GM10248 (cell line): Measurements from ENCODE around the gene WSB1.

Experiments used
- CTCF ChIA-PET: fragments of 300-600 bp; sonication (Branson Sonifier 250); formaldehyde crosslinking; extraction: SDS; loops from one replicate; lab custom pipeline; 2021; ENCODE audit warnings: antibody characterized with exemption; lab: Yijun Ruan, JAX
- POLR2A ChIA-PET: fragments of 350-650 bp; sonication (Branson Sonifier 250); formaldehyde crosslinking; extraction: SDS; loops from one replicate; lab custom pipeline; 2020; ENCODE audit warnings: antibody characterized with exemption; lab: Yijun Ruan, JAX
- DNase-seq: peaks from one replicate; pipeline ENCODE4 v3.0.0; 2012; ENCODE audit errors: extremely low spot score
- CTCF ChIP-seq: IDR thresholded peaks from 2 replicates; pipeline ENCODE4 v1.5.1; 2012; ENCODE audit warnings: mild to moderate bottlenecking, low read depth; ENCODE audit errors: extremely low read depth, missing control alignments, control extremely low read depth

The WSB1 gene

GRCh38 chr17:27288183-27288582 is 5.7 kb upstream of the WSB1 start:
- POLR2A ChIA-PET = no interaction called here

GRCh38 chr17:27289856-27290255 is 4.1 kb upstream of the WSB1 start:
- DNase-seq = no peak
- POLR2A ChIA-PET = no interaction called here
- no peak for TF ChIP-seq CTCF
- CTCF ChIA-PET = interaction anchor here (0.8 to 1.7 kb wide), 5 partner anchors 20 to 364 kb away, joined by 3 to 6 read pairs (median 4); no protein-coding TSS in a partner anchor

More at GRCh38 chr17:27288183-27288582, 5.7 kb upstream of the WSB1 start:
- CTCF ChIA-PET = interaction anchor here (1.0 to 1.5 kb wide), 5 partner anchors 8 to 314 kb away, joined by 3 to 5 read pairs (median 3); no protein-coding TSS in a partner anchor
- DNase-seq = no peak
- no peak for TF ChIP-seq CTCF

- CTCF ChIA-PET = interaction anchor here (0.8 to 1.7 kb wide), 7 partner anchors 9 to 55 kb away, joined by 3 to 6 read pairs (median 4); no protein-coding TSS in a partner anchor
- DNase-seq = no peak
- POLR2A ChIA-PET = no interaction called here
- TF ChIP-seq CTCF = no peak
These were observed 2.9 kb upstream of the WSB1 start for GRCh38 chr17:27290916-27291598.

- ChIA-PET CTCF (interaction anchor here (0.9 to 1.8 kb wide), 6 partner anchors 9 to 57 kb away, joined by 3 to 14 read pairs (median 4); no protein-coding TSS in a partner anchor), POLR2A (interaction anchor here (0.7 to 2.4 kb wide), 6 partner anchors 9 to 178 kb away, joined by 3 to 12 read pairs (median 6); no protein-coding TSS in a partner anchor)
- DNase-seq = no peak
- TF ChIP-seq CTCF = no peak
These were observed 486 bp upstream of the WSB1 start for GRCh38 chr17:27293359-27293897.

GRCh38 chr17:27294689-27295630 is 1.0 kb downstream of the WSB1 start:
- TF ChIP-seq CTCF = no peak
- POLR2A ChIA-PET = interaction anchor here (0.7 to 2.4 kb wide), 11 partner anchors 11 to 174 kb away, joined by 3 to 12 read pairs (median 5); no protein-coding TSS in a partner anchor
- peak; percentile 62 for DNase-seq
- CTCF ChIA-PET = interaction anchor here (0.8 to 2.1 kb wide), 12 partner anchors 9 to 59 kb away, joined by 3 to 8 read pairs (median 4); no protein-coding TSS in a partner anchor
